ENCODE measurements around the gene STARD3.

DNA sequence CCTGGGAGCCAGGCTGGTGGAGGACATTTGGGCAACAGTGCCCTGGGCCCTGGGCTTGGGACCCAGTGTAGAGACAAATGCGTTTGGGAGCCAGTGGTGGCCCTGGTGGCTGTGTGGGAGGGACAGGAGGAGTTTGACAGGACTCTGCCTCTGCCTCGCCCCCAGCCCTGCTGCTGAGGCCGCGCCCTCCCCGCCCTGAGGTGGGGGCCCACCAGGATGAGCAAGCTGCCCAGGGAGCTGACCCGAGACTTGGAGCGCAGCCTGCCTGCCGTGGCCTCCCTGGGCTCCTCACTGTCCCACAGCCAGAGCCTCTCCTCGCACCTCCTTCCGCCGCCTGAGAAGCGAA is 16.3 kb downstream of the STARD3 start:
- TF ChIP-seq CTCF (IDR thresholded peaks at IDR 0.05; ENCODE audit: extremely low read depth in 1 of 2, insufficient read depth in 1 of 2, low read depth in 1 of 2, low read length in 2 of 2) (no peak), MAX (IDR thresholded peaks at IDR 0.05; ENCODE audit: insufficient read depth, insufficient read length) (no peak), EZH2 (IDR thresholded peaks at IDR 0.05; ENCODE audit: borderline replicate concordance, low read depth, low read length, severe bottlenecking) (no peak), MYC (IDR thresholded peaks at IDR 0.05; ENCODE audit: low read depth, low read length) (no peak)

All from endothelial cell of umbilical vein (primary cell).